OCI-LY1 (cell line): ENCODE results near the gene EDEM2.

ENCODE experiments used
- CTCF ChIP-seq: fragments of 200-600 bp; sonication (generic), shearing (Covaris generic); IDR thresholded peaks from 2 replicates; pipeline ENCODE4 v1.5.1; 2017; ENCODE audit warnings: mild to moderate bottlenecking, antibody characterized with exemption, low read length, moderate library complexity, mixed read lengths
- EZH2 ChIP-seq: fragments of 200-600 bp; sonication (generic), shearing (Covaris generic); IDR thresholded peaks from 2 replicates; pipeline ENCODE4 v1.8.0; 2017; ENCODE audit warnings: borderline replicate concordance, mixed run types, mild to moderate bottlenecking, antibody characterized with exemption, low read length, moderate library complexity, mixed read lengths

- TF ChIP-seq CTCF = no peak
- no peak for TF ChIP-seq EZH2
These were observed 40.6 kb upstream of the EDEM2 start for GRCh38 chr20:35187584-35188190.
